ENCODE data around the gene ELF4. TPM values are rescaled to one million over a fixed set of nuclear protein-coding genes. Genes with fewer than 3 reads are reported as not detected.

The ELF4 gene
- total and polyA plus RNA-seq, 2 of the 13 experiments (the other 11 are each of a cell fraction or from before 2014, with no cell fraction given), result 1.3 to 2.6 TPM

DNA sequence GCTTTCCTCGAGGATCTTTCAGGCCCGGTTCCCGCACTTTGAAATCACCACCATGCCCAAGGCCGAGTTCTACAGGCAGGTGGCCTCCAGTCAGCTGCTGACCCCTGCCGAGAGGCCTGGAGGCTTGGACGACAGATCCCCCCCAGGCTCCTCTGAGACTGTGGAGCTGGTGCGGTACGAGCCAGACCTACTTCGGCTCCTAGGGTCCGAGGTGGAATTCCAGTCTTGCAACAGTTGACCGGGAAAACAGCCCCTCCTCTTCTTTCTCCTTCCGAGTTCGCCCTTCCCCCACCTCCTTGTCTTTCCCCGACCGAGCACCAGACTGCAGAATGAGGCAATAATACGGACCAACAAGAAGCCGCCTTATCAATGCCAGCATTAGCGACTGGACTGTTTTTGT, 54.4 kb downstream of the ELF4 start (continued):
- no peak for TF ChIP-seq SKIL (CRISPR knock-in tag; IDR thresholded peaks at IDR 0.05; ENCODE audit: borderline replicate concordance)
- TF ChIP-seq TBP (CRISPR knock-in tag; IDR thresholded peaks at IDR 0.05), result no peak
- TF ChIP-seq ZNF841 (CRISPR knock-in tag; IDR thresholded peaks at IDR 0.05; ENCODE audit: borderline replicate concordance), result no peak
- TF ChIP-seq, protein P1, sequence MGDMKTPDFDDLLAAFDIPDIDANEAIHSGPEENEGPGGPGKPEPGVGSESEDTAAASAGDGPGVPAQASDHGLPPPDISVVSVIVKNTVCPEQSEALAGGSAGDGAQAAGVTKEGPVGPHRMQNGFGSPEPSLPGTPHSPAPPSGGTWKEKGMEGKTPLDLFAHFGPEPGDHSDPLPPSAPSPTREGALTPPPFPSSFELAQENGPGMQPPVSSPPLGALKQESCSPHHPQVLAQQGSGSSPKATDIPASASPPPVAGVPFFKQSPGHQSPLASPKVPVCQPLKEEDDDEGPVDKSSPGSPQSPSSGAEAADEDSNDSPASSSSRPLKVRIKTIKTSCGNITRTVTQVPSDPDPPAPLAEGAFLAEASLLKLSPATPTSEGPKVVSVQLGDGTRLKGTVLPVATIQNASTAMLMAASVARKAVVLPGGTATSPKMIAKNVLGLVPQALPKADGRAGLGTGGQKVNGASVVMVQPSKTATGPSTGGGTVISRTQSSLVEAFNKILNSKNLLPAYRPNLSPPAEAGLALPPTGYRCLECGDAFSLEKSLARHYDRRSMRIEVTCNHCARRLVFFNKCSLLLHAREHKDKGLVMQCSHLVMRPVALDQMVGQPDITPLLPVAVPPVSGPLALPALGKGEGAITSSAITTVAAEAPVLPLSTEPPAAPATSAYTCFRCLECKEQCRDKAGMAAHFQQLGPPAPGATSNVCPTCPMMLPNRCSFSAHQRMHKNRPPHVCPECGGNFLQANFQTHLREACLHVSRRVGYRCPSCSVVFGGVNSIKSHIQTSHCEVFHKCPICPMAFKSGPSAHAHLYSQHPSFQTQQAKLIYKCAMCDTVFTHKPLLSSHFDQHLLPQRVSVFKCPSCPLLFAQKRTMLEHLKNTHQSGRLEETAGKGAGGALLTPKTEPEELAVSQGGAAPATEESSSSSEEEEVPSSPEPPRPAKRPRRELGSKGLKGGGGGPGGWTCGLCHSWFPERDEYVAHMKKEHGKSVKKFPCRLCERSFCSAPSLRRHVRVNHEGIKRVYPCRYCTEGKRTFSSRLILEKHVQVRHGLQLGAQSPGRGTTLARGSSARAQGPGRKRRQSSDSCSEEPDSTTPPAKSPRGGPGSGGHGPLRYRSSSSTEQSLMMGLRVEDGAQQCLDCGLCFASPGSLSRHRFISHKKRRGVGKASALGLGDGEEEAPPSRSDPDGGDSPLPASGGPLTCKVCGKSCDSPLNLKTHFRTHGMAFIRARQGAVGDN (CRISPR knock-in tag; IDR thresholded peaks at IDR 0.05), result no peak
- no peak for TF ChIP-seq ZNF660 (CRISPR knock-in tag; IDR thresholded peaks at IDR 0.05; ENCODE audit: borderline replicate concordance, low read depth)
- no peak for TF ChIP-seq ZNF770 (CRISPR knock-in tag; IDR thresholded peaks at IDR 0.05)
- no peak for TF ChIP-seq ZC3H4 (CRISPR knock-in tag; IDR thresholded peaks at IDR 0.05; ENCODE audit: borderline replicate concordance)
- no peak for TF ChIP-seq ZSCAN5A (CRISPR knock-in tag; IDR thresholded peaks at IDR 0.05; ENCODE audit: borderline replicate concordance)
- TF ChIP-seq, protein P2, sequence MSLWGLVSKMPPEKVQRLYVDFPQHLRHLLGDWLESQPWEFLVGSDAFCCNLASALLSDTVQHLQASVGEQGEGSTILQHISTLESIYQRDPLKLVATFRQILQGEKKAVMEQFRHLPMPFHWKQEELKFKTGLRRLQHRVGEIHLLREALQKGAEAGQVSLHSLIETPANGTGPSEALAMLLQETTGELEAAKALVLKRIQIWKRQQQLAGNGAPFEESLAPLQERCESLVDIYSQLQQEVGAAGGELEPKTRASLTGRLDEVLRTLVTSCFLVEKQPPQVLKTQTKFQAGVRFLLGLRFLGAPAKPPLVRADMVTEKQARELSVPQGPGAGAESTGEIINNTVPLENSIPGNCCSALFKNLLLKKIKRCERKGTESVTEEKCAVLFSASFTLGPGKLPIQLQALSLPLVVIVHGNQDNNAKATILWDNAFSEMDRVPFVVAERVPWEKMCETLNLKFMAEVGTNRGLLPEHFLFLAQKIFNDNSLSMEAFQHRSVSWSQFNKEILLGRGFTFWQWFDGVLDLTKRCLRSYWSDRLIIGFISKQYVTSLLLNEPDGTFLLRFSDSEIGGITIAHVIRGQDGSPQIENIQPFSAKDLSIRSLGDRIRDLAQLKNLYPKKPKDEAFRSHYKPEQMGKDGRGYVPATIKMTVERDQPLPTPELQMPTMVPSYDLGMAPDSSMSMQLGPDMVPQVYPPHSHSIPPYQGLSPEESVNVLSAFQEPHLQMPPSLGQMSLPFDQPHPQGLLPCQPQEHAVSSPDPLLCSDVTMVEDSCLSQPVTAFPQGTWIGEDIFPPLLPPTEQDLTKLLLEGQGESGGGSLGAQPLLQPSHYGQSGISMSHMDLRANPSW (CRISPR knock-in tag; IDR thresholded peaks at IDR 0.05; ENCODE audit: borderline replicate concordance), result no peak
- TF ChIP-seq THYN1 (CRISPR knock-in tag; IDR thresholded peaks at IDR 0.05; ENCODE audit: borderline replicate concordance, low read depth), result no peak
- no peak for TF ChIP-seq NFRKB (IDR thresholded peaks at IDR 0.05)
- no peak for TF ChIP-seq EEA1 (CRISPR knock-in tag; IDR thresholded peaks at IDR 0.05; ENCODE audit: borderline replicate concordance)

Data from HepG2 (cell line).